ENCODE results near the gene FOXN4.

FOXN4 gene

DNA sequence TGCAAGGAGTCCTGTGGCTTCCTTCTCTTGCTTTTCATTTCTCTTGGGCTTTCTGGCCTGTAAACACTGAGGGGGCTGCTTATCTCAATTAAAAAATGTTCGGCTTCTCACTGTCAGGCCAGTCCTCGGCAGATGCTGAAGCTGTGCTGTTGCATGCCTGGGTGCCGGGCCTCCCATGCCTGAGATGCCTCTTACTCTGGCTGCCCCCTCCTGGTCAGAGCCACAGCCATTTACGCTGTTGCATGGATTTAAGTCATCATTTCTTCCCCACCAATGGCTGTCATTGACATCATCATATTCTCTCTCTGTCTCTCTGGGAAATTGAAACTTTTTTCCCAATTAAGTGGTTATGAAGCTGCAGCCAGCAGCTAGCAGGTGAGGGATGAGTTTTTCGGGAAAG, 53.7 kb downstream of the FOXN4 start:
- no peak for DNase-seq

DNA sequence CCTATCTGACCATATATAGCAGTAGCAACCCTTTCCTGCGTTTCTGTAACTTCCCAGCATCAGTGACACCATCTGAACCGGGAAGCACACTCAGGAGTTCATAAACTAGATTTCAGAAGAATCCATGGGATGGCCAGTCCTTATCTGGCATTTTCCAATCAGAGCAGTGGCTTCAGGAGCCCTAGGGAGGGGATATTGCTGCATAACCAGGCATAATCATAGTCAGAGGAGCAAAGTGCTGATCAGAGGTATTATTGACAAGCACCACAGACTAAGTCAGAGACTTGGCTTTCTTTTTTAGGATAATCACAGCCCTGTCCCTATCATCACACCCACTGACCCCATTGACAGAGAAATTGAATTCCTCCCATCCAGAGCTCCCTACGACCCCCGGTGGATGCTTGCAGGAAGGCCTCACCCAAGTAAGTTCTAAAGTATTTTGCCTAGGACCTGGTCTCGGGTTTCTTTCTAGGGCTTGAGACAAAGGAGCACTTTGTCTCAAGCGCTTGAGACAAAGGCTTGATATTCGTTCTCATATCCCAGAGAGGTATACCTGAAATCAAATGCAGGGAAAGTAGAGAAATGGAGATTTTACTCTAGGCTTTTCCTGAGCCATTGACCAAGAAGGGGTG, 55.1 kb downstream of the FOXN4 start:
- no peak for DNase-seq

DNA sequence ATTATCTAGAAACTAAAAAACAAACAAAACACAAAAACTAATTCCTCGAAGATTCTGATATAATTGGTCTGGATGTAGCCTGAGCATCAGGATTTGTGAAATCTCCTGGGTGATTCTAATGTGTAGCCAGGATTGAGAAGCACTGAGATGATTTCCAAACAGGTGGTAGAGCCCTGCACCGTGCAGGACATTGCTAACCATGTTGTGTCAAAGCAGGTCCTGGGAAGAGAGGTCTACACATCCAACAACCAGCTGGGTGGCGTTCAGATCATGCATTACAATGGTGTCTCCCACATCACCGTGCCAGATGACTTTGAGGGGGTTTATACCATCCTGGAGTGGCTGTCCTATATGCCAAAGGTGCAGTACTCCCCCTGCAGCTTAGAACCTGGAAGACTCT, 56.3 kb downstream of the FOXN4 start:
- DNase-seq: no peak

DNA sequence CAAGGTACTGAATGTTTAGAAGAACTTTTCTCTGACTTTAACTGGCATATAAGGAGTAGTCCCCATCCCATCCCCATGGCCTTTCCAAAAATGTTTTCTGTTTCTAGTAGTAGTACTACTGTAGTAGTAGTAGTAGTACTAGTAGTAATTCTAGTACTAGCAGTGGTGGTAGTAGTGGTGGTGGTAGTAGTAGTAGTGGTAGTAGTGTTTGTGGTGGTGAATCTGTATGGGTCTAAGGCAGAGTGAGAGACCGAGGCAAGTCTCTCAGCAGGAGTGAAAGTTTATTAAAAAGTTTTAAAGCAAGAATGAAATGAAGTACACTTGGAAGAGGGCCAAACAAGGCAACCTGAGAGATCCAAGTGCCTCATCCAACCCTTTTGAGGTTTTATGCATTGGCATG, 58.6 kb downstream of the FOXN4 start:
- DNase-seq: no peak

DNA sequence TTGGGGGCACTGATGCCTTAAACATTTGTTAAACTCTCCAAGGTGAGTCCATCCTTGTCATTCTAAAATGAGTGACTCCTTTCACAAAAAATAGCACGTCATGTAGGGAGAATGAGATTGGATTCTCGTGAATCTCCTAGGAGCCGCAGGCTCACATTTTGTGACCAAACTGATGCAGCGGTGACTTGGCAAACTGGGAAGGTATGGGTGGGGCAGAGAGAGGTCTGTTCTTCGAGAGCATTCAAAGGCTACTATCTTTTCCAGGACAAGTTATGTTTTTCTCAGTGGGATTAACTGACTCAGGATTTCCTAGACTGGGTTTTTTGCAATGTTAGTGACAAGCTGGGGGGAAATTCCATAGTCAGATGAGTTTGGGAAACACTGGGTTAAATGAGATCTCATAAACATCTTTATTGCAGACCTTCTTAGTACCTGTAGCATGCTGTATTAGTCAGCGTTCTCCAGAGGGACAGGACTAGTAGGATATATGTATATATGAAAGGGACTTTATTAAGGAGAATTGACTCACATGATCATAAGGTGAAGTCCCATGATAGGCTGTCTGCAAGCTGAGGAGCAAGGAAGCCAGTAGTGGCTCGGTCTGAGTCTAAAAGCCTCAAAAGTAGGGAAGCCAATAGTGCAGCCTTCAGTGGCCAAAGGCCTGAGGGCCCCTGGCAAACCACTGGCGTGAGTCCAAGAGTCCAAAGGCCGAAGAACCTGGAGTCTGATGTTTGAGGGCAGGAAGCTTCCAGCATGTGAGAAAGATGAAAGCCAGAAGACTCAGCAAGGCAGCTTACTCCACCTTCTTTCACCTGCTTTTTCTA, 61.0 kb downstream of the FOXN4 start:
- no peak for DNase-seq

DNA sequence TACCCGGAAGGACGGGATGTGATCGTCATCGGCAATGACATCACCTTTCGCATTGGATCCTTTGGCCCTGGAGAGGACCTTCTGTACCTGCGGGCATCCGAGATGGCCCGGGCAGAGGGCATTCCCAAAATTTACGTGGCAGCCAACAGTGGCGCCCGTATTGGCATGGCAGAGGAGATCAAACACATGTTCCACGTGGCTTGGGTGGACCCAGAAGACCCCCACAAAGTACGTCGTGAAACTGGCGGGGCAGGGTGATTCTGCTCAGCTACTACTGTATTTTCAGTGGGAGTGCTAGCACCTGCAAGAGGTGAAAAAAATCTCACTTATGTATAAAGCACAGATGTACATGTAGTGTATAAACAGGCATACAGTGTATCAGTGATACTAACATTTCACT, 62.9 kb downstream of the FOXN4 start:
- no peak for DNase-seq

DNA sequence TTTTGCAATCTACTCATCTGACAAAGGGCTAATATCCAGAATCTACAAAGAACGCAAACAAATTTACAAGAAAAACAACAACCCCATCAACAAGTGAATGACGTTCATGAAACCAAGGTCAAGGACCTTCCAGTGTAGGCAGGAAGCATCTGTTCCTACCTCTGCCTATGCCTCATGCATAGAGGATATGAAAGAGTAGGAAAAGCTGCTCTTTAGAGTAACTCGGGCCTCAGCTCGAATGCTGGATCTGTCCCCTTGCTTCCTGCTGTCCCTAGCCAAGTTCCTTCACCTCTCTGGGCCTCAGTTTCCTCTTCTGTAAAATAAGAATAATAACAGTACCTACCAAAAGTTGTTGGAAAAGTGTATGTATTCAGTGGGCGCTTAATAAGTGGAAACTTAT, 65.0 kb downstream of the FOXN4 start:
- DNase-seq: no peak

DNA sequence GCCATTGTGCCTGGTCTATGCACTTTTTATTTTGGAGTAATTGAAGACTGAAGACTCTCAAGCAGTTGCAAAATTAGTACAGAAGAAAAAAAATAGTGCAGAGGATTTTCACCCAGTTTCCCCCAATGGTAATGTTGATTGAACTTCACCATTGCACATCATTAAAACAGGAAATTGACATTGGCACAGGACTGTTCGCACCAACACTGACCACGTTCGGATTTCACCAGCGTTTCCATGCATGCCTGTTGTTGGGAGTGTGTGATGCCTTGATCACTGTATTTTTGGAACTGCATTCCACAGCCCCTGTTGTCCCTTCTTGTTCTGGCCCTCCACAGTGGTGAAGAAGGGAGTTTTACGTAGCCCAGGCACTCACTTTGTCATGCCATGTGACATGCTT, 67.1 kb downstream of the FOXN4 start:
- DNase-seq: no peak

DNA sequence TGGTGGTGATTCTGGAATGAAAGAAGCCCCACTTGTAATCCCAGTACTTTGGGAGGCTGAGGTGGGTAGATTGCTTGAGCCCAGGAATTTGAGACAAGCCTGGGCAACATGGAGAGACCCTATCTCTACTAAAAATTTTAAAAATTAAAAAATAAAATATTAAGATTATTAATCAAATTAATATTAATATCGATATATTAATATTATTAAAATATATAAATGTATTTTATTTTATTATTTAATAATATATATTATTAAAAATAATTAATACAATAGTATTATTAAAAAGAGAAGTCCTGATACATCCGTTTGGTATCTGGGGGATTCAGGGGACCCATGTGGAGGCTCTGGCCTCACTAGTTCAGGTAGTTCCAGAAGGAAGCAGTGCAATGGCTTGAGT, 68.7 kb downstream of the FOXN4 start:
- DNase-seq: no peak

DNA sequence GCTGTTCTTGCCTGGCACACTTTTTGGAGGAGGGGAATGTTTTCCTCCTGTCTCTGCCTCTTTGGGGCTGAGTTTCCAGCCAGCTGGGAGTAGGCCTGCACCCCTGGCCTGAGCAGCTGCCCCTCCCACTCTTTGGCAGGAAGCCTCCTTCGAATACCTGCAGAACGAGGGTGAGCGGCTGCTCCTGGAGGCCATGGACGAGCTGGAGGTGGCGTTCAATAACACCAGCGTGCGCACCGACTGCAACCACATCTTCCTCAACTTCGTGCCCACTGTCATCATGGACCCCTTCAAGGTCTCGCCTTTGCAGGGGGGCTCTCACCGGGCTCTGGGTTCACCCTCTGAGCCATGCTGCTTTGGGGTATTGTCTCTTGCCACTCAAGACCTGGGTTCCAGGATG, 69.4 kb downstream of the FOXN4 start:
- DNase-seq: no peak

DNA sequence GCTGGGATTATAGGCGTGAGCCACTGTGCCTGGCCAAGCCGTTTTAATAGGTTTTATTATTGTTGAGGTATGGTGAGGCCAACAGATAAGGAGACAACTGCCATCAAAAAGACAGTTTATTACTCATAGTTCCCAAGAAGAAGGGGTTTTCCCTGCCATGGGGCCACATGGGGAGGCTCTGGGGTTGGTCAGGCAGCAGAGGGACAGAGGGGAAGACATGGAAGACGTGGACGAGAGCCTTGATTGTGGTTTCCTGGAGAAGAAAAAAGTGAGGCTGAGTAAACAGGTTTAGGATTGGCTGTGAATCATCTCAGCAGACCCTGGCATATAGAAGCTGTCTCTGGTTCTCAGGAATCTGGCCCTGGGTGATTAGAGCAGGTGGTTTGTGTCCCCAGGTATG, 69.9 kb downstream of the FOXN4 start:
- no peak for DNase-seq

DNA sequence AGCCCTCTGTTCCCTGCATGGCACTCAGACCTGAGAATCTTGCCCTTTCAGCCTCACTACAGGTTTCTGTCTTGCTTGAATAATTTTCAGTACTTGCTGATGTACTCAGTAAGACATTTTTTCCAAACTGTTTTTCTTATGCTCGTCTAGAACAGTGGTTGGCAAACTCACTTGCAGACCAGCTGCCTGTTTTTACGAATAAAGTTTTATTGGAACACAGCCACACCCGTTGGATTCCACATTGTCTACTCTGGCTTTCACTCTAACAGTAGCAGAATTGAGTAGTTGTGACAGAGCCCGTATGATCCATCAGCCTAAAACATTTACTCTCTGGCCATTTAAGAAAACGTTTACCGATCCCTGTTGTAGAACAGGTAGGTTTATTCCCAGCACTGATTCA, 72.8 kb downstream of the FOXN4 start:
- no peak for DNase-seq

DNA sequence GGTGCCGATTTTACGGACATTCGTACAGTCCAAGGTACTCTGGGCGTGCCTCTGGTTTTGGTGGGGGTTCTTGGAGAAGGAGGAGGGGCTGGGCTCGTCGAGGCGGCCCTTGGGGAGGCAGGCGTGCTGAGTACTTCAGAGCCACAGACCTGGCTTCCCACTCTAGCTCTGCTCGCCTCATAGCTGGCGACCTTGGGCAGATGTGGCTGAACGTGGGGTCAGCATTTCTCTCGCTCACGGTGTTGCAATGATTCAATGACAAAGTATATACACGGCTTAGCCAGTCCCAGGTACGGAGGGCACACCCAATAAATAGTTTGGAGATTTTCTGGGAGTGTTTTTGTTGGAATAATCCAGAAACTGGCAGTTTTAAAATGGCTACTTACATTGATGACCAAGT, 75.1 kb downstream of the FOXN4 start:
- DNase-seq: no peak

DNA sequence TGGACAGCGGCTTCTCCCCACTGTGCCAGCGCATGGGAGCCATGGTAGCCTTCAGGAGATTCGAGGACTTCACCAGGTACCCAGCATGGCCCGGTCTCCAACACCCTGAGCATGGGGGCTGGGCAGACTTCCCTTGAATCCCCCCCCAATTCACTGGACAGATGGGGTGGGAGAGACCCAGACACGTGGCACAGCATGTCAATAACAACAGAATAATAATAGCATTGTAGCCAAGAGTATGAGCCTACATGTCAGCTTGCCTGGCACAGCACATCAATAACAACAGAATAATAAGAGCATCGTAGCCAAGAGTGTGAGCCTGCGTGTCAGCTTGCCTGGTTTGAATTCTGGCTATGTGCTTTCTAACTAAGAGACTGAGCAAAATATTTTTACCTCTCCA, 76.4 kb downstream of the FOXN4 start:
- DNase-seq: no peak

DNA sequence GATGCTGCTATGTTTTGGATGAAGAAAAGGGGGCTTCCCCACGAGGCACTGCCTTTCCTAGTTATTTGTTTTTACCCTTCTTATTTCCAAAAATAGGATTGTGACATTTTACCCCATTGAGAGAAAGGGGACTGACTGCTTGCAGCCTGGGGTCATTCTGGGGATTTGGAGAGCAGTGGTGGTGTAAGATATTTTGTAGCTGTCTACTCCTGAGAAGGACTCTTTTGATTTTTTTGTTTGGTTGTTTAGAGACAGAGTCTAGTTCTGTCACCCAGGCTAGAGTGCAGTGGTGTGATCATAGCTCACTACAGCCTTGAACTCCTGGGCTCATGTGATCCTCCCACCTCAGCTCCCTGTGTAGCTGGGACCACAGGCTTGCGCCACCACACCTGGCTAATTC, 78.9 kb downstream of the FOXN4 start:
- DNase-seq: no peak

DNA sequence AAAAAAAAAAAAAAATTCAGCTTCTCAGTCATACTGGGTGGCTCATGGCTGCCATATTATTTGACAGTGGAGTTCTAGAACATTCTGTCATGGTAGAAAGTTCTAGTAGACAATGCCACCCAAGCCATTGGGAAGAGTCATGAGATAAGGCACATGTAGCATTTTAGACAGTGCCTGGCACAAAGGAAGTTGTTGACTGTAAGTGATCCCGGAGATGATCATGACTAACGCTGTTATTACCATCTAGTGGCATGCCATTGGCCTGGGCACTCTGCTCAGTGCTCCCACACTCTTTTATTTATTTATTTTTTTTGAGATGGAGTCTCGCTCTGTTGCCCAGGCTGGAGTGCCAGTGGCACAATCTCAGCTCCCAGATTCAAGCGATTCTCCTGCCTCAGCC, 80.4 kb downstream of the FOXN4 start:
- DNase-seq: no peak

Measured in CD4-positive, alpha-beta T cell treated with Interleukin-4 for 4 hours (primary cell).